ENCODE data around the gene PTPN6. TPM values are rescaled to one million over a fixed set of nuclear protein-coding genes. Genes with fewer than 3 reads are reported as not detected.

The PTPN6 gene
- total and polyA plus RNA-seq, 2 of the 13 experiments (the other 11 are each of a cell fraction or from before 2014, with no cell fraction given): 10.5 to 10.6 TPM

- TF ChIP-seq THRA (CRISPR knock-in tag; IDR thresholded peaks at IDR 0.05; ENCODE audit: borderline replicate concordance) (0 out of 2 replicates have a peak, but pooled peaks have one; percentile 16), TBP (CRISPR knock-in tag; IDR thresholded peaks at IDR 0.05) (no peak), ZNF605 (CRISPR knock-in tag; IDR thresholded peaks at IDR 0.05) (peak; percentile 99), ZNF543 (CRISPR knock-in tag; IDR thresholded peaks at IDR 0.05) (no peak), JUND (CRISPR knock-in tag; IDR thresholded peaks at IDR 0.05) (peak; percentile 32; the same call in 1 of the 2 replicates), TAF15 (IDR thresholded peaks at IDR 0.05; ENCODE audit: low read depth, low read length, poor library complexity, severe bottlenecking) (peak; percentile 95), JARID2 (CRISPR knock-in tag; IDR thresholded peaks at IDR 0.05; ENCODE audit: insufficient replicate concordance) (peak; percentile 86), KLF9 (CRISPR knock-in tag; IDR thresholded peaks at IDR 0.05; ENCODE audit: low read depth) (0 out of 2 replicates have a peak, but pooled peaks have one; percentile 77), RXRA (CRISPR knock-in tag; IDR thresholded peaks at IDR 0.05) (peak; percentile 74), ZNF577 (CRISPR knock-in tag; IDR thresholded peaks at IDR 0.05; ENCODE audit: borderline replicate concordance, low read depth) (no peak), MTF1 (CRISPR knock-in tag; IDR thresholded peaks at IDR 0.05) (no peak), ZKSCAN8 (CRISPR knock-in tag; IDR thresholded peaks at IDR 0.05; ENCODE audit: borderline replicate concordance) (peak; percentile 23; the same call in 1 of the 2 replicates), BORCS8-MEF2B (CRISPR knock-in tag; IDR thresholded peaks at IDR 0.05) (peak; percentile 87), RFX5 (IDR thresholded peaks at IDR 0.05; ENCODE audit: low read depth, low read length) (0 out of 2 replicates have a peak, but pooled peaks have one; percentile 28), NFATC3 (CRISPR knock-in tag; IDR thresholded peaks at IDR 0.05) (0 out of 2 replicates have a peak, but pooled peaks have one; percentile 56), ZNF451 (CRISPR knock-in tag; IDR thresholded peaks at IDR 0.05) (peak; percentile 54; the same call in 1 of the 2 replicates), ZNF639 (CRISPR knock-in tag; conservative IDR thresholded peaks at IDR 0.05) (peak; percentile 82), LBX2 (CRISPR knock-in tag; IDR thresholded peaks at IDR 0.05; ENCODE audit: borderline replicate concordance) (no peak), MAFK (conservative IDR thresholded peaks at IDR 0.05 in 1 of 2, IDR thresholded peaks at IDR 0.05 in 1 of 2; ENCODE audit: low read length in 2 of 2) (no peak), DNMT3B (CRISPR knock-in tag; conservative IDR thresholded peaks at IDR 0.05) (peak; percentile 73; the same call in 1 of the 2 replicates), KMT2B (CRISPR knock-in tag; IDR thresholded peaks at IDR 0.05) (peak; percentile 90), KLF15 (CRISPR knock-in tag; IDR thresholded peaks at IDR 0.05; ENCODE audit: borderline replicate concordance) (no peak), AKAP8 (CRISPR knock-in tag; IDR thresholded peaks at IDR 0.05) (peak; percentile 98), ZNF124 (CRISPR knock-in tag; IDR thresholded peaks at IDR 0.05) (peak; percentile 85), SOX5 (CRISPR knock-in tag; IDR thresholded peaks at IDR 0.05; ENCODE audit: borderline replicate concordance) (peak; percentile 68), SP5 (CRISPR knock-in tag; IDR thresholded peaks at IDR 0.05; ENCODE audit: borderline replicate concordance, low read depth) (peak; percentile 59; the same call in 1 of the 2 replicates), KAT2B (IDR thresholded peaks at IDR 0.05; ENCODE audit: borderline replicate concordance, low read depth, low read length) (no peak)
- TF ChIP-seq, protein P1, sequence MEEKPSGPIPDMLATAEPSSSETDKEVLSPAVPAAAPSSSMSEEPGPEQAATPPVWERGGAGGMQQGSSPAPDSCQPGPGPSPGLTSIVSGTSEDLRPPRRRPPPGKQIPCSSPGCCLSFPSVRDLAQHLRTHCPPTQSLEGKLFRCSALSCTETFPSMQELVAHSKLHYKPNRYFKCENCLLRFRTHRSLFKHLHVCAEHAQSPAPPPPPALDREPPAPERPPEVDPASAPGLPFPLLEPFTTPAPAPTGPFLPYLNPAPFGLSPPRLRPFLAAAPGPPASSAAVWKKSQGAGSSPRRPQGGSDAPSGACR (CRISPR knock-in tag; IDR thresholded peaks at IDR 0.05): peak; percentile 91
Observed at GRCh38 chr12:6937481-6938352, 13.4 kb upstream of the PTPN6 start (continued).
